HG02763 (cell line): Measurements from ENCODE around the gene FNBP1L.

Source experiments
- ATAC-seq: cut with Tn5 transposase; IDR thresholded peaks from one replicate; pipeline ENCODE4 v1.9.1; 2021; ENCODE audit warnings: mild to moderate bottlenecking, moderate library complexity; ENCODE audit not compliant: unreplicated experiment

The FNBP1L gene

DNA sequence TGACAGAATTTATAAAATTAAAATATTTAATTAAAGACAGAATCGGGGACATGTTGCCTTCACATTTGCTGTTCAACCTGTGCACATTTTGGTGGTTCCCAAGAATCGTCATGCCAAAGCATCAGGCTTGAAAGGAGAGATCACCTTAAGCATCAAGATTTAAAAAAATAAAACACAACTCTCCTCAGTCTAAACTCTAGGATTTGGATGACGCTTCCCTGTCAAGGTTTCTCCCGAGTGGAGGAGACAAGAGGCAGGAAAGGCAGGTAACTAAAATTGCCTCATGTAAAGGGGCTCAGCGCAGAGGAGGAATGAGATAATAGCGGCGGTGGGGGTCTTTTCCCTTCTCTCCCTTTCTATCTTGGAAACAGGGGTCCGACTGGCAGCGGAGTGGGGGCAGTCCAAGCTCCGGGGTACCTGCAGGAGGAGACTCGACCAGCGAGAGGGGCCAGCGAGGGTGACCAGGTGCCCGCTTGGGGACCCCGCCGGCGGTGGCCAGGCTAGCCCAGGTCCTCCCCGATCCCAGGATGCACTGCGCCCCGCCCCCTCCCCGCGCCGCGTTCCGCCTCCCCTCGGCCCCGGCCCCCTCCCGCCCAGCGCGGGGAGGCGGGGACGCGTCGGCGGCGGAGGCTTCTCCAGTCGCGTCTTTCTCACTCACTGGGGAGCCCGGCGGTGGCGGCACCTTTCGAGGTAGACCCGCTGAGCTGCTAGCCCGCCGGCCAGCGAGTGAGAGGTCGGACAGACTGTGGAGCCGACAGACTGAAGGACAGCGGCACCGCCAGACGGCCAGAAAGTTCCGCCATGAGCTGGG is at the start of gene FNBP1L:
TSS of gene FNBP1L (plus strand) at position 638 of the 811 bp plus-strand sequence. CDS start at position 802, 164 bp downstream.
- ATAC-seq, result no peak

DNA sequence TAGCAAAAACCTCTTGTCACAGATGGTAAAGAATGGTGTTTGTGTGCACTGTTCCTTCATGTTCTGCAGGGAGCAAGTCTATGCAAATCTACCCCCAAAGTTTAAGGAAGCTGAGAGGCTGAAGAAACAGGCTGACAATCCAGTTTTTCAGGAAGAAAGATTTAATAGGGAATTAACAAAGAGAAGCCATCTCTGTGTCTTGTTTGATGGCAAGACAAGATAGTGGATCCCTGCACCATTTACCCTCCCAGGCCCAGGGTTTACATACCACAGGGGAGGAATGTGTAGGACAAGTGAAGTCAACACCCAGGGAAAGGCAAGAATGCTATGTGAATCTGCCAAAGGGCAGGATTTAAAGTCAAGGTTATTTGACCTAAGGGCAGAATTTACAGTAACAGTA is 48.1 kb upstream of the FNBP1L start:
- ATAC-seq, result no peak

DNA sequence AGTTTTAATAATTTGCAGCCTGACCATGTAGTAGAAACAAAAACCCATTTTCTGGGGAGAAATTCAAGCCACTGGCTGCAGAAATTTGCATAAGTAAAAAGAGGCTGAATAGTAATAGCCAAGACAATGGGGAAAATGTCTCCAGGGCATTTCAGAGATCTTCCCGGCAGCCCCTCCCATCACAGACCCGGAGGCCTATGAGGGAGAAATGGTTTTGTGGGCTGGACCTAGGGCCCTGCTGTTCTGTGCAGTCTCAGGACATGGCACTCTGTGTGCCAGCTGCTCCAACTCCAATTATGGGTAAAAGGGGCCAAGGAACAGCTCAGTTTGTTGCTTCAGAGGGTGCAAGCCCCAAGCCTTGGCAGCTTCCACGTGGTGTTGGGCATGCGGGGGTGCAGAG is 39.7 kb upstream of the FNBP1L start:
- ATAC-seq, result no peak

DNA sequence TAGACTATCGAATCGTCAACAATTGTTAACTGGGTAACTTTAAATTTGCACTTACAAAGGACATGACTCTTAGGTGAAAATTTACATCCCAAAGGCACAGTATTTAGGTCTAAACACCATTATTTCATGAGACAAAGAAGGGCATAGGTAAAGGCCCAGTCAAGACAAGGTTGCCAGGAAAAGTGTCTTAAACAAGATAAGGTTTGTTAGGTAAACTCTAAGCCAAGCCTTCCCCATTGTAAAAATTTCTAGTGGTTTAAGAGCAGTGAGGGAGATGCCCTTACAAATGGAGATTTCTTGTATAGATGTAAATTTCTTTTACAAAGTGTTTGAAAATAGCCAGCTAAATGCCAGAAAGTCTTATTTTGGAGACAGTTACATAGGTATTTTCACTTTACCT is 36.9 kb upstream of the FNBP1L start:
- ATAC-seq, result no peak

DNA sequence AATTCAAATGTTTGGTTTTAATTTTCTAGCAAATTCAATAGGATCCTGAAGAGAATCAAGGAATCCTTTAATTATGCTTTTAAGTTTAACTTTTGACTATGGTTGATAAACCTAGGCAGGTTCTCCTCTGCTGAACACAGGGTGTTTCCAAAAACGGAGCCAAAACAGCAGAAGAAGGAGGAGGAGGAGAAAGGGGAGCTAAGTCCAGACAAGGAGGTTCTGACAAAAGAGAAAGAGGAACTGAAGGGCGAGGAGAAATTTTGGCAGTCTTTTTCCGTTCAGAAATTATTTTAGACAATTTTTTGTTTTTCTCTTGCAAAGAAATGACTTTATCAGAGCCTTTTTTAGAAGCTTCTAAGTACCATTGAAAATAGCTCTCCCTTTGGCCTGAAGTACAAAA is 33.2 kb upstream of the FNBP1L start:
- ATAC-seq, result no peak

DNA sequence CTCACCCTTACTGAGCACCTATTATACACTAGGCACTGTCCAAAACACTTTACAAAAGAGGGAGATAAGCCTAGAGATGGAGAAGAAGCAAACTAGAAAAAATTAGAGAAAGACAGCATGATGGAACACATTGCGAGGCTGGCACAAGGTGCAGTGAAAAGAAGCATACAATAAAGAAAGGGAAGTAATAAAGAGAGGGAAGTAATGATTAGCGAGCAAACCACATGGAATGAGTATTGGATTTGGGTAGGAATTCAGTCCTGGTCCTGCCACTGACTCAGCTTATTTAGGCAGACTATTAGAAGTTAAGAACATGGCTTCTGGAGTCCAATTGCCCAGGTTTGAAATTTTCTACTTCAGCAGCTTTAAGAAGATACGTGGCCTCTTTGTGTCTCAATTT is 32.6 kb upstream of the FNBP1L start:
- no peak for ATAC-seq

DNA sequence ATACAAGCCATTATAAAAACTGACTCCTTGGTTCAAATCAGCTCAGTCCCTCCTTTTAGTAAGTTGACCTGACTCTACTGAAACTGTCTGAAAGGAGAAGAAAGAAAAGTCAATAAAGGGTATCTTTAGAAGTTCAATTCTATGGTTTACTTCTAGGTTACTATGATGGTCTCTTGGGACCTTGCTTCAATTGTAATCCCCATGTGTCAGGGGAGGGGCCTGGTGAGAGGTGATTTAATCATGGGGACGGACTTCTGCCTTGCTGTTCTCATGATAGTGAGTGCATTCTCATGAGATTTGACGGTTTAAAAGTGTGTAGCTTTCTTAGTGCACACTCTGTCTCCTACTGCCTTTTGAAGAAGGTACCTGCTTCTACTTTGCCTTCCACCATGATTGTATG is 31.7 kb upstream of the FNBP1L start:
- no peak for ATAC-seq

DNA sequence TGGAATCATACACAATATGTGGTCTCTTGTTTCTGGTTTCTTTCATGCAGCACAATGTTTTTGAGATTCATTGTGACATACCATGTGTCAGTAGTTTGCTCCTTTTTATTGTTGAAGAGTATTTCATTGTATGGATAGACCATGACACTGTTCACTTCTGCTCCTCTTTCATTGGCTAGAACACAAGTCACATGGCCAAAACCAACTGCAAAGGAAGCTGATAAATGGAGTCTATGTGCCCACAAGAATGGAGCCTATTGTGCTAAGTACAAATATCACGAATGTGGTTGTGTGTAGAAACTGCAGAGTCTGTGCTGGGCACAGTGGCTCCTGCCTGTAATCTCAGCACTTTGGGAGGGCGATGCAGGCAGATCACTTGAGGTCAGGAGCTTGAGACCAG is 28.6 kb upstream of the FNBP1L start:
- no peak for ATAC-seq

DNA sequence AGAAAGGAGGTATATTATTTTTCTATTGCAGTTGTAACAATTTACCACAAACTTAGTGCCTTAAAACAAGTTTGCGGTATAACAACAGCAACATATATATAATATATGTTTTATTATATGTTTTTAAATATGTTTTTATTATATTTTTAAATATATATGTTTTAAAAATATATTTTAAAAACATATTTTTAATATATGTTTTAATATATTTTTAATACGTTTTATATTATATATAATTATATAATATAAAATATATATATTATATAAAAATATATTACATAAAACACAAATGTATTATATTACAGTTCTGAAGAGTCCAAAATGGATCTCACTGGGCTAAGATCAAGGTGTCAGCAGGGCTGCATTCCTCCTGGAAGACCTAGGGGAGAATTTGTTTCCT is 27.5 kb upstream of the FNBP1L start:
- ATAC-seq, result no peak

DNA sequence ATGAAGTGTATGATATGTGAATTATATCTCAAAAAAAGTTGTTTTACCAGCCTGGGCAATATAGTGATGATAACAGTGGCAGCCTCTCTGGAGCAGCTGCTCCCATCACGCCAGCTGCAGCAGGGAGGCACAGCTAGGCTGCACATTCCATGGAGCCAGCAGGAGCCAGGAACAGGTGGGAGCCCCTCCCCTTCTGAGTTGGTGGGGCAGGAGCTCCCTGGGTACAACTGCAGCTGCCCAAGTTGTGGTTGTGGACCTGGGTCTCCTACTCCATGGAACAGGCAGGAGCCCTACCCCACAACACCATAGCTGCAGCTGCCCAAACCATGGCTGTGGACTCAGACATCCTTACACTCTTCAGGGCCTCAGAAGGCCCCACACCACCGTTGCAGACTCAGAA is 21.7 kb upstream of the FNBP1L start:
- ATAC-seq, result no peak

DNA sequence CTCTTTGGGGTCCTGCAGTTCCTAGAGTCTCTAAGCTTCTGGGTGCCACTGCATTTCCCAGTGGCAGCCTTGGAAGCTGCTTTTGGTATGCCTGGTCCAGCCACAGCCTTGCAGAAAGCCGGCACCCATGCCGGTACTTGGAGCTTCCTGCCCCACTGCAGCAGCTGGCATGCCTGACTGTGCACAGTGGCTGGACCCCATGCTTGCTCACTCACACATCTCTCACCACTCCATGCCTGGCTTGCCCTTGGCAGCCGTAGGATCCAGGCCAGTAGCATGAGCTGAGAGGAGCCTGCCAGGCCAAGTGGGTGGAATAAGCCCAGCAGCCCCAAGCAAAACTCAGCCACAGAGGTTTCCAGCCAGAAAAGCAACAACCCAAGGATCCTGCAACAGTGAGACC is 20.3 kb upstream of the FNBP1L start:
- no peak for ATAC-seq

DNA sequence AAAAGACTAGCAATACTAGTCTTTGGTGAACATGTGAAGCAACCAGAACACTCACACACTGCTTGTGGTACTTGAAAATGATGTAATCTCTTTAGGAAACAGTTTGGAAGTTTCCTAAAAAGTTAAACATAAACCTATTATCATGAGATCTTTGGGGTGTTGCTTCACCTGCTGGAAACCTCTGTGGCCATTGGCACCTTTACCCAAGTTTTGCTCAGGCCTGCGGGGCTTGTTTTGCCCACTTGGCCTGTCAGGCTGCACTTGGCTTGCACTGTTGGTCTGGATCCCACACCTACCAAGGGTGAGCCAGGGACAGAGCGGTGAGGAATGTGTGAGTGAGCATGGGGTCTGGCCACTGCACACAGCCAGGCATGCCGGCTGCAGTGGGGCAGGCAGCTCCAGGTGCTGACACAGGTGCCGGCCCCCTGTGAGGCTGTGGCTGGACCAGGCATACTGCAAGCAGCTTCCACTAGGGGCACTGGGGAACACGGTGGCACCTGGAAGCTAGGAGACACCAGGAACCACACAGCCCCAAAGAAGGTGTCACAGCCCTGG is 14.4 kb upstream of the FNBP1L start:
- ATAC-seq, result no peak

DNA sequence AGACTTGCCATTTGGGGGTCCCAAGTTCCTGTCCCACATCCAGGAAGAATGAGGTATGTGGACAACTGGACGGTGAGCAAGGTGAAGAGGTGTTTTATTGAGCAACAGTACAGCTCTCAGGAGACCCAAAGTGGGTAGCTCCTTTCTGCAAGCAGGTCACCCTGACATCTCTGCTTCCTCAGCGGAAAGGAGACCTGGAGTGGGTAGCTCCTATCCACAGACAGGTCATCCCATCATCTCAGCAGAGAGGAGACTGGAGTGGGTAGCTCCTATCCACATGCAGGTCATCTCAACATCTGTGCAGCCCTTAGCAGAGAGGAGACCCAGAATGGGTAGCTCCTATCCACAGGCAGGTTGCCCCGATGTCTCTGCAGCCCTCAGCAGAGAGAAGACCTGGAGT is 13.8 kb upstream of the FNBP1L start:
- no peak for ATAC-seq

DNA sequence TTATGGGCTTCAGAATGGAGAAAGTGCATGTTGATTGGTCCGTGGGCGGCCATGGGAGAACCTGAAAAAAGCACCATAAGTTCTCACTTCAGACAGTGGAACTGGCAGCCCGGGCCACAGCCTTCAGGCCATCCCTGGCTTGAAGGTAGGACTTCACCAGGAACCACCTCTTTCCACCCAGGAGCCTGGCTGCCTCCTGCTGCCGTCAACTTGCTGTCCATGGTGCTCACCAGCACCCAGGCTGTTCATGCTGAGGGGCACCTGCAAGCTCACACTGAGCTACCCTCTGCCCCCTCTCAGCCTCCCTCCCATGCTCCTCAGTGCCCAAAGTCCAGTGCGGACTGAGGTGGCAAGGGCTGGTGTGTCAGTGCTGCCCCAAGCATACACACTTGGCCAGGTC is 12.9 kb upstream of the FNBP1L start:
- ATAC-seq, result no peak

DNA sequence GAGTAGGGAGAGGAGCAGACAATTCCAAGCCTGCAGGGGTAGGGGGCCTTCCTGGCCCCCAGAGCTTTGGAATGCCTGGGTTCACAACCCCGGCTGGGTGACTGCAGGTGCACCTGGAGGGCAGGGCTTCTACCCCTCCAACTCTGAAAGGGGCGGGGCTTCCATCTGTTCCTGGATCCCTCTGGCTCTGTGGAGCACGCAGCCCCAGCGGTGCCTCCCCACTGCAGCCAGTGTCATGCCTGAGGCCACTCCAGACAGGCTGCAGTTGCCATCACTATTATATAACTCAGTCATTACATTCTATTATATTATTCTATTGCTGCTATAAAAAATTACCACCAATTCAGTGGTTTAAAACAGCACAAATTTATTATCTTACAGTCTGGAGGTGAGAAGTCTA is 12.5 kb upstream of the FNBP1L start:
- ATAC-seq, result no peak

DNA sequence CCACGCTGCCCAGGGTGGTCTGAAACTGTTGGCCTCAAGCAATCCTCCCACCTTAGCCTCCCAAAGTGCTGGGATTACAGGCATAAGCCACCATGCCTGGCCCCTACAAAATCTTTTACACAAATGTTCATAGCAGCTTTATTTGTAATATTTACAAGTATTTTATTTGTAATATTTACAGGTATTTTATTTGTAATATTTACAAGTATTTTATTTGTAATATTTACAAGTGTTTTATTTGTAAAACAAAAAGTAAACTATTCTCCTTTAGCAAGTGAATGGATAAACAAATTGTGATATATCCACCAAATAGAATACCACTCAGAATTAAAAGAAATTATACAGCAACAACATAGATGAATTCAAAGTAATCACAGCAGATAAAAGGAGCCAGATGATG is 11.4 kb upstream of the FNBP1L start:
- ATAC-seq, result no peak

DNA sequence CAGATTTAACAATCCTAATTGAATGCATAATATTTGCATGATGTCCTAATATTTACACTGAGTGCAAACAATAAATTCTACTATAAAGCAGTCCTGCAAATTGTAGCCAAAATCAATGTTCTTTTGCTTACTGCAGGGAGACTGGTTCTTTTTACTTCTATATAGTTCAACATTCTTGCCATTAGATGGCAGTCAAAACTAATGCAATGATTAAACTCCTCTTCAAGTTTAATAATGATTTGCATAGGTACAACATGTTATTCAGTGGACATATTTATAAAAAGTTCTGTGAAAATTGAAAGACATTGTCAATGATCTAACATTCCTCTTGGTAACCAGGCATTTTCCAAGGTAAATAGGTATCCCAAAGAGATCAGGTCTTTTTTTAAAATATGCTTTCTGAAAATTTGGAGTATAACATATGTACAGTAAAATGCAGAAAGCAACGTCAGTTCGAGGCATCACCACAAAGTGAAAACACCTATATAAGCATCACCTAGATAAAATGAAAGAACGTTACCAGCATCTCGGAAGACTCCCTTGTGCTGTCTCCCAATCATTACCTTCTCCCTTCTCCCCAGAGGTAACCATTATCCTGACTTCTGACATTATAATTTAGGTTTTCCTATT is 9.8 kb upstream of the FNBP1L start:
- no peak for ATAC-seq

DNA sequence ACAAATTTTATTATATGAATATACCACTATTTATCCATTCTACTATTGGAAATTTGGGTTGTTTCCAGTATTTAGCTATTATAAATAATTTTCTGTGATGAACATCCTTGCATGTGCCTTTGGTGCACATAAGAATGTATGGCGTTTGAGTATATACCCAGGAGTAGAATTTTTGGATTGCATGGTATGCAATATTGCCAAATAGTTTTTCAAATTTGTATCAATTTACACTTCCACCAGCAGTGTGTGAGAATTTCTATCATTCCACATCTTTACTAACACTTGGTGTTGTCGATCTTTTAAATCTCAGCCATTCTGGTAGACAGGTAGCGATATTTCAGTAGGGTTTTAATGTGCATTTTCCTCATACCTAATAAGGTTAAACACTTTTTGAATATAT is 9.2 kb upstream of the FNBP1L start:
- ATAC-seq, result no peak

DNA sequence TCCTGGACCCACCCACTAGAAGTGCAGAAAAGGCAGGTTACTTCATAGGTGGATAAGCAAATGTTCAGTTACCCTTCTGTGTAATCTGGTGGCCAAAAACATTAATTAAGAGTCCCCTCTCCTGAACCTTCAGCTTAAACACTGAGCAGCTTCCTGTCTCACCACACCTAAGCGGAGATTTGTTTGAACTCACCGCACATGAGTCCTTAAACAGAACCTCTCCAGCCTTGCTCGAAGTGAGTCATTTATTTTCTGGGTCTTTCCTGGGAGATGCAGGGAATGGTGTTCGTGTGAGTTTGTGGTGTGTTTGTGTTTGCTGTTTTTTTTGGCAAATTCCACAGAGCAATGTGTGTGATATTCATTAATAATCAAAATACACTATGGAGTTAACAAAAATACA is 7.6 kb upstream of the FNBP1L start:
- ATAC-seq, result no peak

DNA sequence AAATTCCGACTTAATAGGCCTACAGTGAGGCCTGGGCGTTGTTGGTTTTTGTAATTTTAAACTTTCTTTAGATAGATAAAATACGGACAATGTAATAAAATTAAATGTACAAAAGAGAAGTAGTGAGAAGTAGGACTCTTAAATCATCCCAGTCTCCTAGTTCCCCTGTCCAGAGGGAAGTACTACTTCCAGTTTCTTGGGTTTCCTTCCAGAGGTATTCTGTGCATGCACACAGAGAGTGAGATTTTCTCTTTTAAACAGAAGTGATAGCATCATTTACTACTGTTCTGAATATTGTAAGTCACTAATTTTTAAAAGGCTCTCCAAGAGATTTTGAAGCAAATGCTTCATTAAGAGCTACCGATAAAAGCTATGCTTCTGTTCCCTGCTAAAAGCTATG is 7.2 kb upstream of the FNBP1L start:
- no peak for ATAC-seq

DNA sequence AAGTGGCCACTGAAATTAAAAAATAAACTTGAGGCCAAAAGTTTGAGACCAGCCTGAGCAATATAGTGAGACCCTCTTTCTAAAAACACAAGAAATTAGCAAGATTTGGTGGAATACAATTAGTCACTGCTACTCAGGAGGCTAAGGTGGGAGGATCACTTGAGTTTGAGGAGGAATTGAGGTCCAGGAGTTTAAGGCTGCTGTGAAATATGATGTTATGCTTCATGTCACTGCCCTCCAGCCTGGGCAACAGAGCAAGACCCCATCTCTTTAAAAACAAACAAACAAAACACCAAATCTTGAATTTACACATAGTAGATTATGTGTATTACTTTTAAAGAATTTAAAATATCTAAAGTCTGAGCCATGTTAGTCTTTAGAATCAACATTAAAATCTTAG is 6.3 kb upstream of the FNBP1L start:
- ATAC-seq, result no peak

DNA sequence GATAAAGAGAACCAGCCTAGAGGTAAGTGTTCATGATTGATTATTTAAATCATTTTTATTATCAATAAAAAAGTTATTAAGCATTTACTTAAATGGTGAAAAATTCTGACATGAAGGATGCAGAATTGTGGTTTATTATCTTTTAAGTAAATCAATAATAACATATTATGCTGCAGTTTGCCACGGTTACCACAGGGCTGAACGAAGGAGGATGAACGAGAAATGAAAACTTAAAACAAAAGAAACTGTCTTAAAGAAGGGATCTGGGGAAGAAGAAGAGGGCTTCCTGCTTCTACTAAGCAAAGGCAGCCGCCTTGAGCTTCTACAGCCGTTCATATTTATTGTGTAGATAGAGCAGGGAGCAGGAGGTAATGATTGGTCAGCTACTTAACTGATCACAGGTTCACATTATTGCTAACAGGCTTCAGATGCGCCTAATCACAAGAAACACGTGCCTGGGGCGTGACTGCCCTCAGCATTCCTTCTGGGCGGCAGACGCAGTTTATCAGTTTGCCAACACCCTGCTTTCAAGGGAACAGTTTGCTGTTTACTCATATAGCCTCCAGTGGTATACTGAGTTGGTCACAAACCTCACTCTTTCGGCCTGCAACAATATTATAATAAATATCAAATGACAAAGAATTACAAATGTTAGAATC is 5.8 kb upstream of the FNBP1L start:
- ATAC-seq, result no peak
